Pulmonary artery endothelial cell (primary cell): Measurements from ENCODE around the gene HSPB7. TPM values are rescaled to one million over a fixed set of nuclear protein-coding genes. Genes with fewer than 3 reads are reported as not detected.
"Not testable (repeated sequence)": the region's sequence is repeated elsewhere in the genome, so short reads cannot be mapped to it uniquely, and the experiment has no call there.

ENCODE experiments used
- DNase-seq: peaks from one replicate; pipeline ENCODE4 v3.0.0-alpha.2; 2011; ENCODE audit warnings: low read depth, low spot score
- total RNA-seq: library from RNA; depleted of rRNA; stranded (reverse); fragments of >200 nt; gene quantifications from 2 replicates; pipeline ENCODE4 v1.2.3, GENCODE V29; 2014

Gene HSPB7
- total RNA-seq, 1 donor from 2014 or later: not detected

GRCh38 chr1:16009030-16009460 lies 8.8 kb downstream of the HSPB7 start:
- peak; percentile 26 for DNase-seq

GRCh38 chr1:16007671-16008341 lies 10.0 kb downstream of the HSPB7 start:
- DNase-seq: no peak

- DNase-seq: no peak
These were observed 11.0 kb downstream of the HSPB7 start for GRCh38 chr1:16006552-16007485.

- DNase-seq: no peak
These were observed 11.8 kb downstream of the HSPB7 start for GRCh38 chr1:16006010-16006409.

- no peak for DNase-seq
These were observed 12.2 kb downstream of the HSPB7 start for GRCh38 chr1:16005597-16005996.

GRCh38 chr1:16001274-16001673 lies 16.6 kb downstream of the HSPB7 start:
- DNase-seq: not testable (repeated sequence)

GRCh38 chr1:15998929-15999328 lies 18.9 kb downstream of the HSPB7 start:
- no peak for DNase-seq

GRCh38 chr1:15997637-15998280 lies 20.1 kb downstream of the HSPB7 start:
- no peak for DNase-seq

- DNase-seq: no peak
These were observed 20.7 kb downstream of the HSPB7 start for GRCh38 chr1:15997076-15997585.

GRCh38 chr1:15994590-15995351 lies 23.1 kb downstream of the HSPB7 start:
- peak; percentile 40 for DNase-seq

- no peak for DNase-seq
These were observed 23.8 kb downstream of the HSPB7 start for GRCh38 chr1:15994081-15994480.

GRCh38 chr1:15993666-15994065 lies 24.2 kb downstream of the HSPB7 start:
- DNase-seq: no peak

- DNase-seq: no peak
These were observed 25.0 kb downstream of the HSPB7 start for GRCh38 chr1:15992582-15993500.

- no peak for DNase-seq
These were observed 25.7 kb downstream of the HSPB7 start for GRCh38 chr1:15992187-15992553.

- DNase-seq: no peak
These were observed 26.2 kb downstream of the HSPB7 start for GRCh38 chr1:15991427-15992186.

GRCh38 chr1:15989776-15990175 lies 28.1 kb downstream of the HSPB7 start:
- DNase-seq: no peak

GRCh38 chr1:15988856-15989736 lies 28.7 kb downstream of the HSPB7 start:
- DNase-seq: no peak

- no peak for DNase-seq
These were observed 32.1 kb downstream of the HSPB7 start for GRCh38 chr1:15985611-15986297.
